GM12892 (cell line): Measurements from ENCODE around the gene SLC8A2.

Experiments used
- POLR2A ChIP-seq: IDR thresholded peaks from 2 replicates; pipeline ENCODE4 v1.6.1; 2011; ENCODE audit warnings: low read depth, low read length, control low read depth
- POLR2AphosphoS5 ChIP-seq: IDR thresholded peaks from 2 replicates; pipeline ENCODE4 v1.6.1; 2011; ENCODE audit warnings: low read depth, low read length, control low read depth
- TAF1 ChIP-seq: IDR thresholded peaks from 2 replicates; pipeline ENCODE4 v1.6.1; 2011; ENCODE audit warnings: low read depth, mild to moderate bottlenecking, control low read depth, low read length, borderline replicate concordance

- TF ChIP-seq POLR2AphosphoS5 (no peak), POLR2A (no peak), TAF1 (no peak)
These were observed at the start of gene SLC8A2 for GRCh38 chr19:47471733-47472457.
